Esophagus muscularis mucosa (tissue), 4 donors: Measurements from ENCODE around the gene NKX6-1. TPM values are rescaled to one million over a fixed set of nuclear protein-coding genes. Genes with fewer than 3 reads are reported as not detected.

Experiments used
- DNase-seq: peaks from one replicate; pipeline ENCODE4 v3.0.0-alpha.2; 2017; ENCODE audit errors: extremely low spot score
- H3K27ac ChIP-seq, 4 donors: fragments of 200-600 bp; sonication (generic); replicated peaks in 1 of 4; 1 replicate in 3 of 4; 2 replicates in 1 of 4; pipeline ENCODE4 v1.5.1; 2016 to 2019; ENCODE audit warnings: mild to moderate bottlenecking in 1 of 4
- H3K27me3 ChIP-seq, 4 donors: fragments of 200-600 bp; sonication (generic); one replicate each; pipeline versions ENCODE4 v1.5.1 to v1.6.0; 2016 to 2019
- H3K36me3 ChIP-seq, 4 donors: fragments of 200-600 bp; sonication (generic); one replicate each; pipeline ENCODE4 v1.5.1; 2016 to 2019
- H3K4me1 ChIP-seq, 4 donors: fragments of 200-600 bp; sonication (generic); one replicate each; pipeline ENCODE4 v1.5.1; 2016 to 2019
- H3K4me3 ChIP-seq, 4 donors: fragments of 200-600 bp; sonication (generic); 1 replicate in 2 of 4; 2 replicates in 2 of 4; pipeline ENCODE4 v1.5.1; 2016 to 2019; ENCODE audit warnings: mild to moderate bottlenecking in 4 of 4, moderate library complexity in 1 of 4
- H3K9me3 ChIP-seq, 4 donors: fragments of 200-600 bp; sonication (generic); 1 replicate in 3 of 4; 2 replicates in 1 of 4; pipeline ENCODE4 v1.5.1; 2016 to 2019
- CTCF ChIP-seq, 3 experiments: fragments of 200-600 bp in 2 of 3; fragments of 450-650 bp in 1 of 3; sonication (generic) in 2 of 3; IDR thresholded peaks; one replicate each; pipeline ENCODE4 v1.5.1; 2017 to 2019; ENCODE audit warnings: antibody characterized with exemption in 3 of 3, mild to moderate bottlenecking in 2 of 3, moderate library complexity in 1 of 3
- EP300 ChIP-seq: sonication (generic); formaldehyde crosslinking; IDR thresholded peaks from one replicate; pipeline ENCODE4 v1.6.1; 2017; ENCODE audit warnings: antibody characterized with exemption
- POLR2A ChIP-seq: fragments of 450-650 bp; IDR thresholded peaks from one replicate; pipeline ENCODE4 v1.6.1; 2017; ENCODE audit warnings: antibody characterized with exemption, moderate library complexity, mild to moderate bottlenecking, low read depth
- POLR2AphosphoS5 ChIP-seq, 2 donors: sonication (generic); formaldehyde crosslinking; IDR thresholded peaks; one replicate each; pipeline ENCODE4 v1.6.1; 2017; ENCODE audit warnings: antibody characterized with exemption in 2 of 2
- WGBS: methylation state at CpG from one replicate; pipeline ENCODE4 v1.1.5; 2018; 5-methylcytosine and 5-hydroxymethylcytosine counted together
- intact Hi-C: fragments of 100-400 bp; cut with DNase I; formaldehyde crosslinking; loops from one replicate; pipeline ENCODE4 v1.15.1; 2023
- total RNA-seq, 4 donors: library from RNA; depleted of rRNA; stranded (reverse); fragments of >200 nt; gene quantifications; one replicate each; pipeline versions ENCODE4 v1.1.0 to v1.2.1, GENCODE V29; 2016

NKX6-1 gene
- total RNA-seq, 4 donors from 2014 or later, result 48.2 to 115 (median 75.4) TPM

- peaks cover 0 to 20% (median 5%) of the 10 kb centered on the region in 4 donors for H3K36me3 ChIP-seq
- H3K9me3 ChIP-seq, result no peaks in the 10 kb centered on the region
- intact Hi-C loops, result loop anchor here (5.0 kb wide), 1 partner anchor 339 kb away; no protein-coding TSS in a partner anchor
- peak overlapping the region; percentile 92 to 97 (median 94) for H3K27ac ChIP-seq
- peak overlapping the region; percentile 81 to 92 (median 87) for H3K4me3 ChIP-seq
- peaks cover 0 to 72% (median 4%) of the 10 kb centered on the region in 4 donors for H3K27me3 ChIP-seq
- WGBS, result 10% methylated on average over 8 of the region's 10 CpGs
- H3K4me1 ChIP-seq, result peaks cover 25 to 57% (median 40%) of the 10 kb centered on the region in 4 donors
- TF ChIP-seq EP300 (no peak), CTCF (IDR thresholded peaks at IDR 0.05) (peak in 2 of 3 experiments; percentile 22 to 26), POLR2A (no peak), POLR2AphosphoS5 (IDR thresholded peaks at IDR 0.05) (no peak)
- no peak for DNase-seq
These were observed 2.1 kb upstream of the NKX6-1 start for GRCh38 chr4:84501202-84501503.

GRCh38 chr4:84500386-84501201 is 1.5 kb upstream of the NKX6-1 start:
- Histone ChIP-seq H3K27me3 (peaks cover 0 to 74% (median 4%) of the 10 kb centered on the region in 4 donors), H3K36me3 (peaks cover 0 to 25% (median 8%) of the 10 kb centered on the region in 4 donors), H3K9me3 (no peaks in the 10 kb centered on the region), H3K4me1 (peaks cover 25 to 57% (median 40%) of the 10 kb centered on the region in 4 donors), H3K27ac (peak overlapping the region; percentile 92 to 97 (median 94)), H3K4me3 (peak overlapping the region; percentile 81 to 92 (median 87))
- DNase-seq, result no peak
- TF ChIP-seq POLR2AphosphoS5 (IDR thresholded peaks at IDR 0.05) (peak in 1 of 2 donors; percentile 6), EP300 (no peak)
- intact Hi-C loops, result loop anchor here (5.0 kb wide), 1 partner anchor 338 kb away; no protein-coding TSS in a partner anchor
- 24% methylated on average over 21 of the region's 22 CpGs for WGBS

- DNase-seq, result no peak
- Histone ChIP-seq H3K4me3 (peak overlapping the region; percentile 81 to 92 (median 87)), H3K4me1 (peaks cover 24 to 55% (median 38%) of the 10 kb centered on the region in 4 donors), H3K36me3 (peaks cover 0 to 27% (median 9%) of the 10 kb centered on the region in 4 donors), H3K9me3 (no peaks in the 10 kb centered on the region), H3K27ac (peak overlapping the region; percentile 92 to 97 (median 94)), H3K27me3 (peaks cover 0 to 83% (median 4%) of the 10 kb centered on the region in 4 donors)
- TF ChIP-seq CTCF (IDR thresholded peaks at IDR 0.05) (no peak), EP300 (no peak), POLR2A (no peak), POLR2AphosphoS5 (IDR thresholded peaks at IDR 0.05) (peak in 1 of 2 donors; percentile 60)
- intact Hi-C loops, result no loop called here
- 2% methylated on average over 11 of the region's 11 CpGs for WGBS
These were observed 511 bp upstream of the NKX6-1 start for GRCh38 chr4:84499624-84499982.

GRCh38 chr4:84498203-84498934 is 723 bp downstream of the NKX6-1 start:
- intact Hi-C loops, result no loop called here
- peaks cover 0 to 27% (median 10%) of the 10 kb centered on the region in 4 donors for H3K36me3 ChIP-seq
- H3K4me1 ChIP-seq, result peaks cover 27 to 45% (median 36%) of the 10 kb centered on the region in 4 donors
- peak overlapping the region; percentile 81 to 92 (median 87) for H3K4me3 ChIP-seq
- WGBS, result 0% methylated on average over 16 of the region's 63 CpGs
- no peak for DNase-seq
- peaks cover 0 to 82% (median 4%) of the 10 kb centered on the region in 4 donors for H3K27me3 ChIP-seq
- H3K9me3 ChIP-seq, result no peaks in the 10 kb centered on the region
- H3K27ac ChIP-seq, result peak overlapping the region; percentile 92 to 98 (median 96)
- TF ChIP-seq POLR2A, result no peak
- no peak for TF ChIP-seq EP300
- no peak for TF ChIP-seq CTCF (IDR thresholded peaks at IDR 0.05)
- TF ChIP-seq POLR2AphosphoS5 (IDR thresholded peaks at IDR 0.05), result peak; percentile 46 to 49
